CD4-positive, alpha-beta memory T cell (primary cell): ENCODE results near the gene UQCRHL. TPM values are rescaled to one million over a fixed set of nuclear protein-coding genes. Genes with fewer than 3 reads are reported as not detected.
"Not testable (repeated sequence)": the region's sequence is repeated elsewhere in the genome, so short reads cannot be mapped to it uniquely, and the experiment has no call there.

Experiments used
- CTCF ChIA-PET: fragments of 350-600 bp; sonication (Branson Sonifier 250); formaldehyde crosslinking; loops from one replicate; lab custom pipeline; 2021; ENCODE audit warnings: inconsistent platforms; ENCODE audit not compliant: partially characterized antibody; lab: Charles Lee
- POLR2A ChIA-PET: fragments of 350-600 bp; sonication (Branson Sonifier 250); formaldehyde crosslinking; loops from one replicate; lab custom pipeline; 2021; ENCODE audit not compliant: partially characterized antibody; lab: Charles Lee
- DNase-seq, 5 donors: peaks; one replicate each; pipeline versions ENCODE4 v3.0.0 to v3.0.0-alpha.2; 2020 to 2022; ENCODE audit warnings: mixed read lengths in 1 of 5
- H3K27ac ChIP-seq: one replicate; pipeline ENCODE4 v1.7.0; 2013; ENCODE audit warnings: low read depth, low read length
- H3K27me3 ChIP-seq: 2 replicates; pipeline ENCODE4 v1.7.0; 2013; ENCODE audit warnings: mild to moderate bottlenecking, low read length, moderate library complexity; ENCODE audit not compliant: insufficient read depth
- H3K36me3 ChIP-seq: 2 replicates; pipeline ENCODE4 v1.7.0; 2013; ENCODE audit warnings: mild to moderate bottlenecking, low read length, moderate library complexity; ENCODE audit not compliant: insufficient read depth
- H3K4me1 ChIP-seq: 2 replicates; pipeline ENCODE4 v1.7.0; 2013; ENCODE audit warnings: mild to moderate bottlenecking, low read length, moderate library complexity; ENCODE audit not compliant: insufficient read depth
- H3K4me3 ChIP-seq, 2 donors: one replicate each; pipeline ENCODE4 v1.7.0; 2013; ENCODE audit warnings: low read length in 2 of 2, mild to moderate bottlenecking in 1 of 2
- H3K9me3 ChIP-seq, 2 donors: one replicate each; pipeline ENCODE4 v1.7.0; 2013; ENCODE audit warnings: low read length in 2 of 2, control low read depth in 1 of 2; ENCODE audit not compliant: control insufficient read depth in 1 of 2
- H3K27ac Mint-ChIP-seq, 7 donors: one replicate each; pipeline ENCODE4 v1.8.0; 2020 to 2021; ENCODE audit warnings: mixed read lengths in 7 of 7, mild to moderate bottlenecking in 6 of 7, inconsistent platforms in 3 of 7, moderate library complexity in 3 of 7
- H3K27me3 Mint-ChIP-seq, 2 donors: one replicate each; pipeline ENCODE4 v1.8.0; 2020 to 2021; ENCODE audit warnings: mixed read lengths in 2 of 2
- H3K36me3 Mint-ChIP-seq, 2 donors: one replicate each; pipeline ENCODE4 v1.8.0; 2020 to 2021; ENCODE audit warnings: mixed read lengths in 2 of 2, inconsistent platforms in 1 of 2, mild to moderate bottlenecking in 1 of 2
- H3K4me1 Mint-ChIP-seq, 4 donors: one replicate each; pipeline ENCODE4 v1.8.0; 2020 to 2021; ENCODE audit warnings: mixed read lengths in 4 of 4, mild to moderate bottlenecking in 1 of 4
- H3K4me3 Mint-ChIP-seq, 8 donors: one replicate each; pipeline ENCODE4 v1.8.0; 2020 to 2021; ENCODE audit warnings: mixed read lengths in 8 of 8, mild to moderate bottlenecking in 7 of 8, moderate library complexity in 6 of 8, inconsistent platforms in 3 of 8
- H3K9me3 Mint-ChIP-seq, 8 donors: one replicate each; pipeline ENCODE4 v1.8.0; 2020 to 2021; ENCODE audit warnings: mixed read lengths in 8 of 8, mild to moderate bottlenecking in 5 of 8, inconsistent platforms in 3 of 8, moderate library complexity in 1 of 8
- intact Hi-C: fragments of 100-400 bp; cut with micrococcal nuclease; formaldehyde crosslinking; loops from one replicate; pipeline ENCODE4 v1.15.1; 2023
- polyA plus RNA-seq, 2 donors: library from polyadenylated mRNA; unstranded; fragments of 300-500 nt; fragmentation: Illumina TruSeq; gene quantifications; one replicate each; pipeline ENCODE4 v1.2.3, GENCODE V29; 2021
- total RNA-seq, 2 experiments: library from RNA; stranded (reverse); gene quantifications; one replicate each; pipeline ENCODE4 v1.2.3, GENCODE V29; 2021

Gene UQCRHL
- 1 to 10 TPM; 1.2 to 1.7 TPM for total RNA-seq
- 1 to 10 TPM in 1 of 2 donors, under 1 TPM in 1; 0.26 to 1.1 TPM for polyA plus RNA-seq

- CTCF ChIA-PET = interaction anchor here (1.2 to 1.7 kb wide), 2 partner anchors 8 to 248 kb away, joined by 5 read pairs; no protein-coding TSS in a partner anchor
- H3K4me1 Mint-ChIP-seq, H3K9me3 ChIP-seq, H3K9me3 Mint-ChIP-seq, POLR2A ChIA-PET, H3K27ac Mint-ChIP-seq, H3K27me3 Mint-ChIP-seq, intact Hi-C loops, H3K4me3 ChIP-seq, H3K4me1 ChIP-seq, DNase-seq, H3K27me3 ChIP-seq, H3K36me3 Mint-ChIP-seq, H3K27ac ChIP-seq, H3K36me3 ChIP-seq, H3K4me3 Mint-ChIP-seq: not testable (repeated sequence)
These were observed at the start of gene UQCRHL for GRCh38 chr1:15807549-15807948. UQCRHL (minus strand) TSS chr1:15807649; CDS start chr1:15807649, 0 bp downstream.

GRCh38 chr1:15856888-15857287, 49.4 kb upstream of the UQCRHL start:
- peaks cover 0 to 4% of the 10 kb centered on the region in 2 donors for H3K36me3 Mint-ChIP-seq
- CTCF ChIA-PET = interaction anchor here (1.3 kb wide), 1 partner anchor 41 kb away, joined by 3 read pairs; no protein-coding TSS in a partner anchor
- H3K4me3 Mint-ChIP-seq = no peak overlapping the region
- H3K4me1 Mint-ChIP-seq = peaks cover 15 to 42% (median 28%) of the 10 kb centered on the region in 4 donors
- no peak for DNase-seq
- Histone ChIP-seq H3K36me3 (no peaks in the 10 kb centered on the region), H3K9me3 (no peaks in the 10 kb centered on the region), H3K4me1 (peaks cover 50% of the 10 kb centered on the region), H3K4me3 (no peak overlapping the region), H3K27ac (no peak overlapping the region), H3K27me3 (no peaks in the 10 kb centered on the region)
- intact Hi-C loops = no loop called here
- H3K27me3 Mint-ChIP-seq = no peaks in the 10 kb centered on the region
- POLR2A ChIA-PET = interaction anchor here (1.1 kb wide), 1 partner anchor 8 kb away, joined by 4 read pairs; no protein-coding TSS in a partner anchor
- peak overlapping the region in 3 of 7 donors; percentile 29 to 61 (median 37) for H3K27ac Mint-ChIP-seq
- no peaks in the 10 kb centered on the region for H3K9me3 Mint-ChIP-seq

GRCh38 chr1:15852828-15853302, 45.4 kb upstream of the UQCRHL start:
- intact Hi-C loops = no loop called here
- no peaks in the 10 kb centered on the region for H3K27me3 Mint-ChIP-seq
- no peaks in the 10 kb centered on the region for H3K9me3 ChIP-seq
- peak overlapping the region in 2 of 7 donors; percentile 32 to 43 for H3K27ac Mint-ChIP-seq
- no peak for DNase-seq
- no peak overlapping the region for H3K4me3 ChIP-seq
- no peak overlapping the region for H3K27ac ChIP-seq
- H3K36me3 ChIP-seq = no peaks in the 10 kb centered on the region
- peaks cover 51% of the 10 kb centered on the region for H3K4me1 ChIP-seq
- H3K36me3 Mint-ChIP-seq = peaks cover 0 to 15% of the 10 kb centered on the region in 2 donors
- H3K27me3 ChIP-seq = no peaks in the 10 kb centered on the region
- CTCF ChIA-PET = no interaction called here
- POLR2A ChIA-PET = interaction anchor here (0.6 to 0.8 kb wide), 2 partner anchors 16 to 30 kb away, joined by 3 read pairs; no protein-coding TSS in a partner anchor
- H3K9me3 Mint-ChIP-seq = peaks cover 0 to 3% (median 0%) of the 10 kb centered on the region in 8 donors
- H3K4me3 Mint-ChIP-seq = no peak overlapping the region
- H3K4me1 Mint-ChIP-seq = peaks cover 21 to 65% (median 35%) of the 10 kb centered on the region in 4 donors

- Histone ChIP-seq H3K36me3 (no peaks in the 10 kb centered on the region), H3K4me1 (peaks cover 48% of the 10 kb centered on the region), H3K27me3 (no peaks in the 10 kb centered on the region), H3K27ac (no peak overlapping the region), H3K9me3 (no peaks in the 10 kb centered on the region), H3K4me3 (no peak overlapping the region)
- DNase-seq = no peak
- ChIA-PET CTCF (no interaction called here), POLR2A (interaction anchor here (0.6 to 12.1 kb wide), 3 partner anchors 14 to 17 kb away, joined by 3 to 510 read pairs (median 4); no protein-coding TSS in a partner anchor)
- Mint-ChIP-seq H3K4me3 (peak overlapping the region in 1 of 8 donors; percentile 10), H3K9me3 (peaks cover 0 to 3% (median 0%) of the 10 kb centered on the region in 8 donors), H3K36me3 (peaks cover 0 to 15% of the 10 kb centered on the region in 2 donors), H3K4me1 (peaks cover 21 to 66% (median 34%) of the 10 kb centered on the region in 4 donors), H3K27ac (peak overlapping the region in 4 of 7 donors; percentile 20 to 77 (median 66)), H3K27me3 (no peaks in the 10 kb centered on the region)
- intact Hi-C loops = no loop called here
These were observed 44.8 kb upstream of the UQCRHL start for GRCh38 chr1:15852036-15852827.

- no peaks in the 10 kb centered on the region for H3K9me3 ChIP-seq
- Mint-ChIP-seq H3K36me3 (peaks cover 0 to 15% of the 10 kb centered on the region in 2 donors), H3K27me3 (no peaks in the 10 kb centered on the region), H3K4me3 (peak overlapping the region in 4 of 8 donors; percentile 1 to 67 (median 48)), H3K4me1 (peaks cover 21 to 67% (median 34%) of the 10 kb centered on the region in 4 donors), H3K27ac (peak overlapping the region in 5 of 7 donors; percentile 3 to 62 (median 22)), H3K9me3 (peaks cover 0 to 3% (median 0%) of the 10 kb centered on the region in 8 donors)
- ChIA-PET CTCF (interaction anchor here (2.6 kb wide), 1 partner anchor 18 kb away, joined by 13 read pairs; no protein-coding TSS in a partner anchor), POLR2A (interaction anchor here (1.3 to 12.1 kb wide), 3 partner anchors 8 to 16 kb away, joined by 4 to 510 read pairs (median 4); no protein-coding TSS in a partner anchor)
- intact Hi-C loops = no loop called here
- no peaks in the 10 kb centered on the region for H3K36me3 ChIP-seq
- H3K4me3 ChIP-seq = no peak overlapping the region
- no peak overlapping the region for H3K27ac ChIP-seq
- no peak for DNase-seq
- peaks cover 51% of the 10 kb centered on the region for H3K4me1 ChIP-seq
- no peaks in the 10 kb centered on the region for H3K27me3 ChIP-seq
These were observed 44.0 kb upstream of the UQCRHL start for GRCh38 chr1:15851210-15852035.

GRCh38 chr1:15850471-15851001, 43.1 kb upstream of the UQCRHL start:
- Histone ChIP-seq H3K4me3 (no peak overlapping the region), H3K9me3 (no peaks in the 10 kb centered on the region), H3K4me1 (peaks cover 57% of the 10 kb centered on the region), H3K36me3 (no peaks in the 10 kb centered on the region), H3K27ac (peak overlapping the region; percentile 86), H3K27me3 (no peaks in the 10 kb centered on the region)
- Mint-ChIP-seq H3K36me3 (peaks cover 0 to 15% of the 10 kb centered on the region in 2 donors), H3K9me3 (peaks cover 0 to 3% (median 0%) of the 10 kb centered on the region in 8 donors), H3K27me3 (no peaks in the 10 kb centered on the region), H3K27ac (peak overlapping the region in 6 of 7 donors; percentile 48 to 94 (median 76)), H3K4me1 (peaks cover 21 to 67% (median 37%) of the 10 kb centered on the region in 4 donors), H3K4me3 (peak overlapping the region; percentile 45 to 99 (median 80))
- CTCF ChIA-PET = interaction anchor here (0.9 to 2.6 kb wide), 3 partner anchors 12 to 35 kb away, joined by 3 to 13 read pairs (median 5); no protein-coding TSS in a partner anchor
- POLR2A ChIA-PET = interaction anchor here (1.3 to 12.1 kb wide), 4 partner anchors 9 to 125 kb away, joined by 4 to 510 read pairs (median 15); partner anchors contain the start of gene ZBTB17
- DNase-seq = no peak
- intact Hi-C loops = no loop called here
